ENCODE results near the gene HTR1D. TPM values are rescaled to one million over a fixed set of nuclear protein-coding genes. Genes with fewer than 3 reads are reported as not detected.

HTR1D gene
- total RNA-seq, 1 experiment from 2014 or later: 3.1 TPM

DNA sequence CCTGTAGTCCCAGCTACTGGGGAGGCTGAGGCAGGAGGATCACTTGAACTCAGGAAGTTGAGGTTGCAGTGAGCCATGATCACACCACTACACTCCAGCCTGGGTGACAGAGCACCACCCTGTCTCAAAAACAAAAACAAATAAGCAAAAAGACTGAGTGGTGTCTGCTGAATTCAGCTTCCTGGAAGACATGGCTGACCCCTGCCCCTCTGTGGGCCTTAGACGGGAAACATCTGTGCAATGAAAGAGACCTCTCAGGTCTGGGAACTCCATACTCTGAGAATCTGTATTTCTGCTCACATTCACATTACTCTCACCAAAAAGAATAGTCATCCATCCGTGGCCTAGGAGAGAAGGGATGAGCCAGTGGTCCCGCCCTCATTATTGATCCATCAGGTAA, 2.0 kb downstream of the HTR1D start:
- no peaks in the 10 kb centered on the region for H3K4me1 ChIP-seq (ENCODE audit: insufficient read depth, low read length)
- Mint-ChIP-seq H3K27ac (peak overlapping the region in 1 of 3 experiments; percentile 33; a peak in 1 of 7 replicates), H3K4me1 (peaks cover 16 to 31% of the 10 kb centered on the region in 2 experiments), H3K27me3 (ENCODE audit: low read depth) (peaks cover 40% of the 10 kb centered on the region), H3K4me3 (no peak overlapping the region), H3K9me3 (no peaks in the 10 kb centered on the region), H3K36me3 (ENCODE audit: insufficient read depth in 1 of 3, low read depth in 3 of 3) (no peaks in the 10 kb centered on the region)
- H3K23ac ChIP-seq (ENCODE audit: insufficient read length, low read depth, low read length): no peak overlapping the region
- no peaks in the 10 kb centered on the region for H3K79me1 ChIP-seq (ENCODE audit: insufficient read depth, low read depth, low read length, poor library complexity, severe bottlenecking)
- H2AK5ac ChIP-seq (ENCODE audit: insufficient read length, low read length): no peak overlapping the region
- H3K9me3 ChIP-seq (ENCODE audit: control insufficient read depth, low read depth, low read length): no peaks in the 10 kb centered on the region
- H3K4ac ChIP-seq (ENCODE audit: low read depth, low read length): no peak overlapping the region
- no peak overlapping the region for H3K56ac ChIP-seq (ENCODE audit: insufficient read length, low read depth, low read length)
- H3K23me2 ChIP-seq (ENCODE audit: insufficient read length, low read depth, low read length, poor library complexity, severe bottlenecking): peaks cover 5% of the 10 kb centered on the region
- WGBS (ENCODE audit: extremely low coverage, insufficient read length, low lambda C conversion rate): no CpG with 5 or more reads among the region's 3 CpGs
- no peak overlapping the region for H2BK15ac ChIP-seq (ENCODE audit: low read depth, low read length)
- no peaks in the 10 kb centered on the region for H3K79me2 ChIP-seq (ENCODE audit: insufficient read depth, low read length)
- no peak overlapping the region for H2BK20ac ChIP-seq (ENCODE audit: low read depth, low read length, poor library complexity, severe bottlenecking)
- TF ChIP-seq, protein P1, sequence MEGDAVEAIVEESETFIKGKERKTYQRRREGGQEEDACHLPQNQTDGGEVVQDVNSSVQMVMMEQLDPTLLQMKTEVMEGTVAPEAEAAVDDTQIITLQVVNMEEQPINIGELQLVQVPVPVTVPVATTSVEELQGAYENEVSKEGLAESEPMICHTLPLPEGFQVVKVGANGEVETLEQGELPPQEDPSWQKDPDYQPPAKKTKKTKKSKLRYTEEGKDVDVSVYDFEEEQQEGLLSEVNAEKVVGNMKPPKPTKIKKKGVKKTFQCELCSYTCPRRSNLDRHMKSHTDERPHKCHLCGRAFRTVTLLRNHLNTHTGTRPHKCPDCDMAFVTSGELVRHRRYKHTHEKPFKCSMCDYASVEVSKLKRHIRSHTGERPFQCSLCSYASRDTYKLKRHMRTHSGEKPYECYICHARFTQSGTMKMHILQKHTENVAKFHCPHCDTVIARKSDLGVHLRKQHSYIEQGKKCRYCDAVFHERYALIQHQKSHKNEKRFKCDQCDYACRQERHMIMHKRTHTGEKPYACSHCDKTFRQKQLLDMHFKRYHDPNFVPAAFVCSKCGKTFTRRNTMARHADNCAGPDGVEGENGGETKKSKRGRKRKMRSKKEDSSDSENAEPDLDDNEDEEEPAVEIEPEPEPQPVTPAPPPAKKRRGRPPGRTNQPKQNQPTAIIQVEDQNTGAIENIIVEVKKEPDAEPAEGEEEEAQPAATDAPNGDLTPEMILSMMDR (conservative IDR thresholded peaks at IDR 0.05): no peak
- DNase-seq: no peak
- H4K91ac ChIP-seq (ENCODE audit: insufficient read length, low read depth, low read length): no peak overlapping the region
- H4K20me1 ChIP-seq (ENCODE audit: control insufficient read depth, insufficient read depth, insufficient read length): no peaks in the 10 kb centered on the region
- no peak overlapping the region for H2BK12ac ChIP-seq (ENCODE audit: insufficient read length, low read depth, low read length)
- H4K5ac ChIP-seq (ENCODE audit: insufficient read length, low read depth, low read length): no peak overlapping the region
- no peak overlapping the region for H3K4me2 ChIP-seq (ENCODE audit: insufficient read depth, insufficient read length, low read length)
- H2AFZ ChIP-seq (ENCODE audit: low read length): no peak overlapping the region
- H3K18ac ChIP-seq (ENCODE audit: insufficient read length, low read depth, low read length): no peak overlapping the region
- H3K9ac ChIP-seq (ENCODE audit: extremely low read depth, insufficient read length, low read length): no peak overlapping the region
- no peak overlapping the region for H2BK120ac ChIP-seq (ENCODE audit: low read depth, low read length, poor library complexity, severe bottlenecking)
- no peak overlapping the region for H2BK5ac ChIP-seq (ENCODE audit: insufficient read length, low read length)
- no peak overlapping the region for H3K14ac ChIP-seq (ENCODE audit: insufficient read depth, low read length)
- H4K8ac ChIP-seq (replicated peaks; ENCODE audit: insufficient read length, low read depth, low read length): no peak overlapping the region
- H3T11ph ChIP-seq (ENCODE audit: low read length): no peak overlapping the region
- H3K27me3 ChIP-seq (ENCODE audit: insufficient read depth, low read length): no peaks in the 10 kb centered on the region
- no peak overlapping the region for H3K27ac ChIP-seq (ENCODE audit: insufficient read length, low read depth, low read length)

All from H9 (cell line).